KMS-11 (cell line): ENCODE data around the gene CASP5.

Experiments
- H2AFZ ChIP-seq: fragments of 200-600 bp; sonication (generic); 2 replicates; pipeline ENCODE4 v1.6.1; 2016; ENCODE audit warnings: antibody characterized with exemption, mixed run types, low read depth
- H3K27ac ChIP-seq: fragments of 200-600 bp; sonication (generic); 2 replicates; pipeline ENCODE4 v1.6.1; 2016; ENCODE audit warnings: mild to moderate bottlenecking, mixed run types
- H3K27me3 ChIP-seq: fragments of 200-600 bp; sonication (generic); 2 replicates; pipeline ENCODE4 v1.6.1; 2017; ENCODE audit warnings: mild to moderate bottlenecking, low read depth, mixed run types, moderate library complexity; ENCODE audit not compliant: insufficient read depth
- H3K36me3 ChIP-seq: fragments of 200-600 bp; sonication (generic); 2 replicates; pipeline ENCODE4 v1.6.1; 2017; ENCODE audit warnings: mild to moderate bottlenecking, mixed run types; ENCODE audit not compliant: insufficient read depth
- H3K4me1 ChIP-seq: fragments of 200-600 bp; sonication (generic); 2 replicates; pipeline ENCODE4 v1.6.1; 2016; ENCODE audit warnings: mild to moderate bottlenecking, low read depth, mixed run types; ENCODE audit not compliant: poor library complexity, severe bottlenecking
- H3K4me2 ChIP-seq: fragments of 200-600 bp; sonication (generic); 2 replicates; pipeline ENCODE4 v1.7.0; 2016; ENCODE audit warnings: mild to moderate bottlenecking, mixed run types
- H3K4me3 ChIP-seq: fragments of 200-600 bp; sonication (generic); IDR thresholded peaks from 2 replicates; pipeline ENCODE4 v1.6.1; 2017; ENCODE audit warnings: low read depth, low read length, mixed read lengths; ENCODE audit not compliant: insufficient read depth
- H3K79me2 ChIP-seq: fragments of 200-600 bp; sonication (generic); 2 replicates; pipeline ENCODE4 v1.6.1; 2016; ENCODE audit warnings: low read depth, mixed run types; ENCODE audit not compliant: insufficient read depth
- H3K9ac ChIP-seq: fragments of 200-600 bp; sonication (generic); 2 replicates; pipeline ENCODE4 v1.6.1; 2016; ENCODE audit warnings: mild to moderate bottlenecking, mixed run types
- H4K20me1 ChIP-seq: fragments of 200-600 bp; sonication (generic); 2 replicates; pipeline ENCODE4 v1.6.1; 2016; ENCODE audit warnings: mild to moderate bottlenecking, mixed run types; ENCODE audit not compliant: insufficient read depth
- TF ChIP-seq, protein P1 (sequence below): fragments of 200-600 bp; sonication (generic); conservative IDR thresholded peaks from 2 replicates; pipeline ENCODE4 v1.6.1; 2017; ENCODE audit warnings: low read depth, mild to moderate bottlenecking, antibody characterized with exemption, low read length, moderate library complexity, mixed read lengths

Gene CASP5

GRCh38 chr11:104956528-104956927 lies 66.4 kb downstream of the CASP5 start:
- peaks cover 22% of the 10 kb centered on the region for H3K4me1 ChIP-seq
- no peak overlapping the region for H3K27ac ChIP-seq
- no peaks in the 10 kb centered on the region for H3K27me3 ChIP-seq
- no peak overlapping the region for H3K4me3 ChIP-seq
- no peak overlapping the region for H3K9ac ChIP-seq
- H4K20me1 ChIP-seq: no peaks in the 10 kb centered on the region
- no peak overlapping the region for H2AFZ ChIP-seq
- H3K4me2 ChIP-seq: no peak overlapping the region
- no peaks in the 10 kb centered on the region for H3K36me3 ChIP-seq
- TF ChIP-seq, protein P1, sequence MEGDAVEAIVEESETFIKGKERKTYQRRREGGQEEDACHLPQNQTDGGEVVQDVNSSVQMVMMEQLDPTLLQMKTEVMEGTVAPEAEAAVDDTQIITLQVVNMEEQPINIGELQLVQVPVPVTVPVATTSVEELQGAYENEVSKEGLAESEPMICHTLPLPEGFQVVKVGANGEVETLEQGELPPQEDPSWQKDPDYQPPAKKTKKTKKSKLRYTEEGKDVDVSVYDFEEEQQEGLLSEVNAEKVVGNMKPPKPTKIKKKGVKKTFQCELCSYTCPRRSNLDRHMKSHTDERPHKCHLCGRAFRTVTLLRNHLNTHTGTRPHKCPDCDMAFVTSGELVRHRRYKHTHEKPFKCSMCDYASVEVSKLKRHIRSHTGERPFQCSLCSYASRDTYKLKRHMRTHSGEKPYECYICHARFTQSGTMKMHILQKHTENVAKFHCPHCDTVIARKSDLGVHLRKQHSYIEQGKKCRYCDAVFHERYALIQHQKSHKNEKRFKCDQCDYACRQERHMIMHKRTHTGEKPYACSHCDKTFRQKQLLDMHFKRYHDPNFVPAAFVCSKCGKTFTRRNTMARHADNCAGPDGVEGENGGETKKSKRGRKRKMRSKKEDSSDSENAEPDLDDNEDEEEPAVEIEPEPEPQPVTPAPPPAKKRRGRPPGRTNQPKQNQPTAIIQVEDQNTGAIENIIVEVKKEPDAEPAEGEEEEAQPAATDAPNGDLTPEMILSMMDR: no peak
- H3K79me2 ChIP-seq: no peaks in the 10 kb centered on the region

- TF ChIP-seq, protein P1: peak; percentile 51
- Histone ChIP-seq H3K36me3 (no peaks in the 10 kb centered on the region), H4K20me1 (no peaks in the 10 kb centered on the region), H3K79me2 (no peaks in the 10 kb centered on the region), H3K4me2 (no peak overlapping the region), H3K4me3 (no peak overlapping the region), H3K4me1 (no peaks in the 10 kb centered on the region), H2AFZ (no peak overlapping the region), H3K9ac (no peak overlapping the region), H3K27me3 (no peaks in the 10 kb centered on the region), H3K27ac (no peak overlapping the region)
Observed at GRCh38 chr11:104946907-104947306, 76.1 kb downstream of the CASP5 start.
